Sigmoid colon (tissue), 4 donors: ENCODE results near the gene IKBKE.

Experiments
- CTCF ChIP-seq, 4 experiments: fragments of 450-650 bp in 3 of 4; fragments of 200-600 bp in 1 of 4; IDR thresholded peaks; one replicate each; pipeline ENCODE4 v1.5.1; 2016 to 2019; ENCODE audit warnings: antibody characterized with exemption in 4 of 4, mild to moderate bottlenecking in 3 of 4, moderate library complexity in 2 of 4
- POLR2AphosphoS5 ChIP-seq, 4 donors: sonication (generic); formaldehyde crosslinking; IDR thresholded peaks; one replicate each; pipeline ENCODE4 v1.6.1; 2017; ENCODE audit warnings: antibody characterized with exemption in 4 of 4

- TF ChIP-seq CTCF (IDR thresholded peaks at IDR 0.05) (no peak), POLR2AphosphoS5 (IDR thresholded peaks at IDR 0.05) (no peak)
These were observed 56.0 kb downstream of the IKBKE start for GRCh38 chr1:206526064-206526911.
